ENCODE results near the gene RNU6-9.

Gene RNU6-9

DNA sequence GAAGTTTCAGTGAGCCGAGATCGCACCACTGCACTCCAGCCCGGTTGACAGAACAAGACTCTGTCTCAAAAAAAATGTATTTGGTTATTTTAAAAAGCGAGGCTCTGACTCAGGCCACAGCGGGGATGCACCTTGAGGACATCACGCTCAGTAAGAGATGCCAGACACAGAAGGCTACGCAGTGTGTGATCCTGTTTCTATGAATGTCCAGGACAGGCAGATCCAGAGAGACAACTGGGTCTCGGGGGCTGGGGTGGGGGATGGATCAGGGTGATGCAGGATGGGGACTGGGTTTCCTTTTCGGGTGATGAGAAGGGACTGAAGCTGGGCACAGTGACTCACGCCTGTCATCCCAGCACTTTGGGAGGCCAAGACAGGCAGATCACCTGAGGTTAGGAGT, 5.7 kb upstream of the RNU6-9 start:
- Histone ChIP-seq H3K4me2 (ENCODE audit: insufficient read depth, low read length) (no peak overlapping the region), H3K4me3 (ENCODE audit: low read depth in 1 of 2, low read length in 2 of 2) (no peak overlapping the region), H2AFZ (ENCODE audit: low read depth, low read length) (no peak overlapping the region), H3K79me2 (ENCODE audit: insufficient read depth, low read length) (peaks cover 21% of the 10 kb centered on the region), H3K4me1 (ENCODE audit: insufficient read depth, low read length) (peaks cover 16% of the 10 kb centered on the region), H4K20me1 (ENCODE audit: insufficient read depth, low read length) (peaks cover 5% of the 10 kb centered on the region), H3K9ac (ENCODE audit: low read depth, low read length) (no peak overlapping the region), H3K27ac (ENCODE audit: low read length) (no peak overlapping the region), H3K9me3 (ENCODE audit: insufficient read depth, low read length, severe bottlenecking) (no peaks in the 10 kb centered on the region), H3K27me3 (ENCODE audit: insufficient read depth, low read length, poor library complexity) (no peaks in the 10 kb centered on the region), H3K36me3 (ENCODE audit: insufficient read depth, low read length) (peaks cover 75% of the 10 kb centered on the region)
- DNase-seq (no peak), ATAC-seq (ENCODE audit: insufficient read depth, low read depth) (no peak)
- TF ChIP-seq CTCF (IDR thresholded peaks at IDR 0.05; ENCODE audit: borderline replicate concordance, extremely low read depth, low read length, poor library complexity, severe bottlenecking) = no peak
- TF ChIP-seq EZH2 (IDR thresholded peaks at IDR 0.05; ENCODE audit: borderline replicate concordance, low read depth, low read length, severe bottlenecking) = no peak

- Histone ChIP-seq H3K79me2 (ENCODE audit: insufficient read depth, low read length) (peaks cover 21% of the 10 kb centered on the region), H4K20me1 (ENCODE audit: insufficient read depth, low read length) (peaks cover 5% of the 10 kb centered on the region), H3K4me1 (ENCODE audit: insufficient read depth, low read length) (peaks cover 20% of the 10 kb centered on the region), H3K4me2 (ENCODE audit: insufficient read depth, low read length) (no peak overlapping the region), H3K4me3 (ENCODE audit: low read depth in 1 of 2, low read length in 2 of 2) (no peak overlapping the region), H3K36me3 (ENCODE audit: insufficient read depth, low read length) (peaks cover 65% of the 10 kb centered on the region), H2AFZ (ENCODE audit: low read depth, low read length) (no peak overlapping the region), H3K27ac (ENCODE audit: low read length) (no peak overlapping the region), H3K9me3 (ENCODE audit: insufficient read depth, low read length, severe bottlenecking) (no peaks in the 10 kb centered on the region), H3K9ac (ENCODE audit: low read depth, low read length) (no peak overlapping the region), H3K27me3 (ENCODE audit: insufficient read depth, low read length, poor library complexity) (no peaks in the 10 kb centered on the region)
- no peak for TF ChIP-seq CTCF (IDR thresholded peaks at IDR 0.05; ENCODE audit: borderline replicate concordance, extremely low read depth, low read length, poor library complexity, severe bottlenecking)
- no peak for TF ChIP-seq EZH2 (IDR thresholded peaks at IDR 0.05; ENCODE audit: borderline replicate concordance, low read depth, low read length, severe bottlenecking)
- ATAC-seq (ENCODE audit: insufficient read depth, low read depth) (no peak), DNase-seq (no peak)
Observed at GRCh38 chr19:888581-889385, 4.5 kb upstream of the RNU6-9 start.

DNA sequence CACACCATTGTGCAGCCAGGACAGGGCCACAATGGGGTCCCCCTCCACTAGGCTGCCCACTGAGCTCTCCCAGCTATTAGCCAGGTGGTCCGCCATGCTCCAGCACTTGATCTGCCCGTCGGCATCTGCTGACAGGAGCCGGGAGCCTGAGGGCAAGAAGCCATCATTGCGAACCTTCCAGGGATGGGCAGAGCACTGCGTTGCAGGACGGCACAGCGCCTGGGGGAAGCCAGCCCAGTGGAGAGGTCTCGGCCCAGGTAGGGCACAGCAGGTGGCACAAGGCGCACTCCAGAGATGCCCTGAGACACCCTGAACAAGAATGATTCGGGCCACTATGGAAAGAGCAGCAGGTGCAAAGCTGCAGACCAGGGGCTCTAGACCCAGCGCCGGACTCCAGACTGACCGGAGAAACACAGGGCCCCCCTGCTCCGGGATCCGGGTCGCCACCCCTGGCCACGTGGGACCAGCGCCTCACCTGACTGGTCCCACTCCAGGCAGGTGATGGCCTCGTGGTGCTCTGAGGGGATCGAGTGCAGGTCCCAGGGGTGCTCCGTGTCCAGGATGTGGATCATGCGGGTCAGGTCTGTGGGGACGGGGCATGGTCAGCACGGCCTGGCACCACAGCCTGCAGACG, 3.5 kb upstream of the RNU6-9 start:
- Histone ChIP-seq H3K27me3 (ENCODE audit: insufficient read depth, low read length, poor library complexity) (no peaks in the 10 kb centered on the region), H3K9ac (ENCODE audit: low read depth, low read length) (no peak overlapping the region), H2AFZ (ENCODE audit: low read depth, low read length) (no peak overlapping the region), H4K20me1 (ENCODE audit: insufficient read depth, low read length) (peaks cover 5% of the 10 kb centered on the region; the same call in 1 of the 2 replicates), H3K4me1 (ENCODE audit: insufficient read depth, low read length) (peaks cover 27% of the 10 kb centered on the region), H3K4me3 (ENCODE audit: low read depth in 1 of 2, low read length in 2 of 2) (no peak overlapping the region), H3K27ac (ENCODE audit: low read length) (no peak overlapping the region), H3K79me2 (ENCODE audit: insufficient read depth, low read length) (peaks cover 21% of the 10 kb centered on the region), H3K4me2 (ENCODE audit: insufficient read depth, low read length) (no peak overlapping the region), H3K36me3 (ENCODE audit: insufficient read depth, low read length) (peaks cover 57% of the 10 kb centered on the region), H3K9me3 (ENCODE audit: insufficient read depth, low read length, severe bottlenecking) (no peaks in the 10 kb centered on the region)
- DNase-seq (no peak), ATAC-seq (ENCODE audit: insufficient read depth, low read depth) (no peak)
- TF ChIP-seq EZH2 (IDR thresholded peaks at IDR 0.05; ENCODE audit: borderline replicate concordance, low read depth, low read length, severe bottlenecking) (no peak), CTCF (IDR thresholded peaks at IDR 0.05; ENCODE audit: borderline replicate concordance, extremely low read depth, low read length, poor library complexity, severe bottlenecking) (no peak)

Data from DND-41 (cell line).